Measurements from ENCODE around the gene GLG1. TPM values are rescaled to one million over a fixed set of nuclear protein-coding genes. Genes with fewer than 3 reads are reported as not detected.
A peak's percentile ranks its signal among the peaks of the same experiment; 100 is the strongest.

Gene GLG1
- total RNA-seq, 6 experiments from 2014 or later: 42.4 to 65.1 (median 44.7) TPM

DNA sequence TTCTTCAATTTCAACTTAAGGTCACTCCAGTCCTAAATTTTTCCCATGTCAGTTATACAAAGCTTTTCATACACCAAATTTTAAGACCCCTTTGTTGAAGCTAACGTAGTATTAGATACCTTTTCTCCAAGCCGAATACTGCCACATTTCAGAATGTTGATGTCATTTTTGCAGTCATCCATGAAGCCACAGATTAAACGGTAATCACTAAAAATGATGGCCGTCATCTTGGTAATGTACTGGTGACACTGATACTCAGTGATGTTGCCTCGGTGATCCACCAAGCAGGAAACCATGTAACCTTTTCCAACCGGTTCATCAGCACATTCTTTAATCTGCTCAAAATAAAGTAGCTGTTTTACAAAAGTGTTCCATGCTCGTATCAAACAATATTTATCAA, 103.5 kb downstream of the GLG1 start:
- Histone ChIP-seq H3K4me1 (peaks cover 0 to 8% (median 0%) of the 10 kb centered on the region in 4 donors), H3K27ac (no peak overlapping the region), H3K4me3 (no peak overlapping the region), H3K36me3 (peaks cover 0 to 16% (median 2%) of the 10 kb centered on the region in 4 donors), H3K9me3 (no peaks in the 10 kb centered on the region), H3K27me3 (no peaks in the 10 kb centered on the region)
- intact Hi-C loops (cut with DNase I): no loop called here
- TF ChIP-seq, protein P1, sequence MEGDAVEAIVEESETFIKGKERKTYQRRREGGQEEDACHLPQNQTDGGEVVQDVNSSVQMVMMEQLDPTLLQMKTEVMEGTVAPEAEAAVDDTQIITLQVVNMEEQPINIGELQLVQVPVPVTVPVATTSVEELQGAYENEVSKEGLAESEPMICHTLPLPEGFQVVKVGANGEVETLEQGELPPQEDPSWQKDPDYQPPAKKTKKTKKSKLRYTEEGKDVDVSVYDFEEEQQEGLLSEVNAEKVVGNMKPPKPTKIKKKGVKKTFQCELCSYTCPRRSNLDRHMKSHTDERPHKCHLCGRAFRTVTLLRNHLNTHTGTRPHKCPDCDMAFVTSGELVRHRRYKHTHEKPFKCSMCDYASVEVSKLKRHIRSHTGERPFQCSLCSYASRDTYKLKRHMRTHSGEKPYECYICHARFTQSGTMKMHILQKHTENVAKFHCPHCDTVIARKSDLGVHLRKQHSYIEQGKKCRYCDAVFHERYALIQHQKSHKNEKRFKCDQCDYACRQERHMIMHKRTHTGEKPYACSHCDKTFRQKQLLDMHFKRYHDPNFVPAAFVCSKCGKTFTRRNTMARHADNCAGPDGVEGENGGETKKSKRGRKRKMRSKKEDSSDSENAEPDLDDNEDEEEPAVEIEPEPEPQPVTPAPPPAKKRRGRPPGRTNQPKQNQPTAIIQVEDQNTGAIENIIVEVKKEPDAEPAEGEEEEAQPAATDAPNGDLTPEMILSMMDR (IDR thresholded peaks at IDR 0.05): no peak
- no peak for TF ChIP-seq POLR2A (IDR thresholded peaks at IDR 0.05)
- no peak for ATAC-seq
- 83% methylated on average over 7 of the region's 7 CpGs for WGBS (ENCODE audit: insufficient coverage, low coverage, low lambda C conversion rate, missing lambda C conversion rate)
- no peak for DNase-seq

- no peaks in the 10 kb centered on the region for H3K9me3 ChIP-seq
- no peak for DNase-seq
- peaks cover 0 to 9% (median 2%) of the 10 kb centered on the region in 4 donors for H3K36me3 ChIP-seq
- no peaks in the 10 kb centered on the region for H3K27me3 ChIP-seq
- no peak overlapping the region for H3K4me3 ChIP-seq
- peaks cover 0 to 8% (median 0%) of the 10 kb centered on the region in 4 donors for H3K4me1 ChIP-seq
- TF ChIP-seq, protein P1 (IDR thresholded peaks at IDR 0.05): no peak
- no peak for TF ChIP-seq POLR2A (IDR thresholded peaks at IDR 0.05)
- ATAC-seq: peak; percentile 64 to 91 (median 80)
- WGBS (ENCODE audit: insufficient coverage, low coverage, low lambda C conversion rate, missing lambda C conversion rate): 55% methylated on average over 7 of the region's 7 CpGs
- intact Hi-C loops (cut with DNase I): no loop called here
- H3K27ac ChIP-seq: no peak overlapping the region
These were observed 105.1 kb downstream of the GLG1 start for GRCh38 chr16:74501484-74502478.

GRCh38 chr16:74500907-74501306, 106.0 kb downstream of the GLG1 start:
- intact Hi-C loops (cut with DNase I): no loop called here
- no peak overlapping the region for H3K27ac ChIP-seq
- H3K36me3 ChIP-seq: peaks cover 0 to 14% (median 3%) of the 10 kb centered on the region in 4 donors
- H3K9me3 ChIP-seq: no peaks in the 10 kb centered on the region
- peaks cover 0 to 8% (median 0%) of the 10 kb centered on the region in 4 donors for H3K4me1 ChIP-seq
- no peak overlapping the region for H3K4me3 ChIP-seq
- ATAC-seq (no peak), DNase-seq (no peak)
- no peak for TF ChIP-seq POLR2A (IDR thresholded peaks at IDR 0.05)
- TF ChIP-seq, protein P1 (IDR thresholded peaks at IDR 0.05): no peak
- H3K27me3 ChIP-seq: no peaks in the 10 kb centered on the region
- 75% methylated on average over 3 of the region's 3 CpGs for WGBS (ENCODE audit: insufficient coverage, low coverage, low lambda C conversion rate, missing lambda C conversion rate)

DNA sequence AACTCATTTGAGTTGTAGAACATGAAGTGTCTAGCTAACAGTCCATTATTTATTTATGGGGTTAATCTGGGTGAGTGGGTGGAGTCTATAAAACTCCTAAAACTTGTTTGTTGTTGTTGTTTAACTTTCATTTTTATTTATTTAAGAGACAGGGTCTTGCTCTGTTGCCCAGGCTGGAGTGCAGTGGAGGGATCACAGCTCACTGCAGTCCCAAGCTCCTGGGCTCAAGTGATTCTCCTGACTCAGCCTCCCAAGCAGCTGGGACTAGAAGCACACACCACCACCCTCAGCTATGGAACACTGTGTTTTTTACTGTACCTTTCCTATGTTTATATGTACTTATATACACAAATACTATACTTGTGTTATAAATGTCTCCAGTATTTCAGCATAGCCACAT, 107.8 kb downstream of the GLG1 start:
- ATAC-seq: peak in 1 of 4 donors; percentile 29
- no peaks in the 10 kb centered on the region for H3K9me3 ChIP-seq
- intact Hi-C loops (cut with DNase I): no loop called here
- H3K36me3 ChIP-seq: peaks cover 0 to 29% (median 12%) of the 10 kb centered on the region in 4 donors
- no peak overlapping the region for H3K4me3 ChIP-seq
- peaks cover 0 to 8% (median 0%) of the 10 kb centered on the region in 4 donors for H3K4me1 ChIP-seq
- no peak overlapping the region for H3K27ac ChIP-seq
- no peaks in the 10 kb centered on the region for H3K27me3 ChIP-seq
- no peak for DNase-seq
- TF ChIP-seq, protein P1 (IDR thresholded peaks at IDR 0.05): no peak
- no peak for TF ChIP-seq POLR2A (IDR thresholded peaks at IDR 0.05)

All from right lobe of liver (tissue), 6 donors.